HG03280 (cell line): ENCODE results near the gene SFXN5.
A peak's percentile ranks its signal among the peaks of the same experiment; 100 is the strongest.
"Not testable (repeated sequence)": the region's sequence is repeated elsewhere in the genome, so short reads cannot be mapped to it uniquely, and the experiment has no call there.

Experiments used
- ATAC-seq: cut with Tn5 transposase; IDR thresholded peaks from one replicate; pipeline ENCODE4 v1.9.1; 2021; ENCODE audit warnings: mild to moderate bottlenecking, moderate library complexity; ENCODE audit not compliant: unreplicated experiment

Gene SFXN5

GRCh38 chr2:72915907-72916742 is 155.4 kb downstream of the SFXN5 start:
- ATAC-seq: peak; percentile 57

- ATAC-seq: no peak
These were observed 156.1 kb downstream of the SFXN5 start for GRCh38 chr2:72915320-72915906.

GRCh38 chr2:72914589-72915319 is 156.8 kb downstream of the SFXN5 start:
- no peak for ATAC-seq

- no peak for ATAC-seq
These were observed 157.3 kb downstream of the SFXN5 start for GRCh38 chr2:72914206-72914559.

GRCh38 chr2:72913486-72914205 is 157.9 kb downstream of the SFXN5 start:
- ATAC-seq: no peak

GRCh38 chr2:72911256-72911655 is 160.3 kb downstream of the SFXN5 start:
- ATAC-seq: no peak

GRCh38 chr2:72908741-72909140 is 162.8 kb downstream of the SFXN5 start:
- ATAC-seq: no peak

- not testable (repeated sequence) for ATAC-seq
These were observed 164.1 kb downstream of the SFXN5 start for GRCh38 chr2:72907369-72907768.

GRCh38 chr2:72901426-72901825 is 170.1 kb downstream of the SFXN5 start:
- ATAC-seq: no peak

GRCh38 chr2:72900191-72900825 is 171.2 kb downstream of the SFXN5 start:
- no peak for ATAC-seq

- no peak for ATAC-seq
These were observed 173.0 kb downstream of the SFXN5 start for GRCh38 chr2:72898585-72898906.

- no peak for ATAC-seq
These were observed 173.5 kb downstream of the SFXN5 start for GRCh38 chr2:72897785-72898584.

- ATAC-seq: no peak
These were observed 175.1 kb downstream of the SFXN5 start for GRCh38 chr2:72896446-72896845.

- ATAC-seq: no peak
These were observed 175.7 kb downstream of the SFXN5 start for GRCh38 chr2:72895759-72896281.

- no peak for ATAC-seq
These were observed 176.4 kb downstream of the SFXN5 start for GRCh38 chr2:72895154-72895553.

- no peak for ATAC-seq
These were observed 177.0 kb downstream of the SFXN5 start for GRCh38 chr2:72894514-72894913.

GRCh38 chr2:72893594-72894319 is 177.8 kb downstream of the SFXN5 start:
- ATAC-seq: peak; percentile 70

- ATAC-seq: peak; percentile 45
These were observed 178.9 kb downstream of the SFXN5 start for GRCh38 chr2:72892506-72893173.
